HG02840 (cell line): ENCODE results near the gene NRDC.
"Not testable (repeated sequence)": the region's sequence is repeated elsewhere in the genome, so short reads cannot be mapped to it uniquely, and the experiment has no call there.

Experiments used
- ATAC-seq: cut with Tn5 transposase; IDR thresholded peaks from one replicate; pipeline ENCODE4 v1.9.1; 2021; ENCODE audit warnings: mild to moderate bottlenecking, moderate library complexity, moderate number of reproducible peaks; ENCODE audit not compliant: unreplicated experiment, low FRiP score

Gene NRDC

DNA sequence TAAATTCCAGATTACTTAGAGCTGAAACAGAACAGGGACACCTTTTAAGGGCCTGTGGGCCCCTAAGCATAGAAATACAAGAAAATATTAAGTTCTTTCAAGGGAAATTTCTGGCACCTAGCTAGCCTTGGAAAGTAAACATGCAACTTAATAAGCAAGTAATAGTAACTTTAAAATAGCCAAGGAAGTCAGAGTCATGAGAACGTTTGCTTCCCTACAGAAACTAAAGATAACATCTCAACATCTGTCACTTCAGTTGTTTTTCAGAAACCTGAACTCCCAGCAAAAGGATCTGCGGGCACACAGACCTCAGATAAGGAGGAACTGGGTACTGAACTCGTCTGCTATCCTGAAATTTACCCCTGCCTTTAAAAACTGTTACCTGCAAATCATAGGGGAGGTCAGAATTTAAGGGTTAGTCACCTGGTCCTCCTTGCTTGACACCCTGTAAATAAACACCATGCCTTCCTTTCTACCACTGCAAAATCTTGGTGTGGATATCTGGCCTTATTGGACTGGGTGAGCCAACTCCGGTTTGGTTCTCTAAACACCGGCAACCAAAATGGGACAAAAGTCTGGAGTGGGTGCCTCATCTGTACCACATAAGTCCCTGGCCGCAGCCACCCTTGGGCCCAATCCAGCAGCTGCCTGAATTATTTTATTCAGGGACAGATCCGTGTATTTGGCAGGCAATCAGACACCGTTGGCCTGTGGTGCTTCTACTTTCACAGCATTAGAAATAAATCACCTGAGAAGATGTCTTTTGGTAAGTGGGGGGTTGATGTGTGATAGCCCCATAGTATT lies 27.9 kb downstream of the NRDC start:
- no peak for ATAC-seq

DNA sequence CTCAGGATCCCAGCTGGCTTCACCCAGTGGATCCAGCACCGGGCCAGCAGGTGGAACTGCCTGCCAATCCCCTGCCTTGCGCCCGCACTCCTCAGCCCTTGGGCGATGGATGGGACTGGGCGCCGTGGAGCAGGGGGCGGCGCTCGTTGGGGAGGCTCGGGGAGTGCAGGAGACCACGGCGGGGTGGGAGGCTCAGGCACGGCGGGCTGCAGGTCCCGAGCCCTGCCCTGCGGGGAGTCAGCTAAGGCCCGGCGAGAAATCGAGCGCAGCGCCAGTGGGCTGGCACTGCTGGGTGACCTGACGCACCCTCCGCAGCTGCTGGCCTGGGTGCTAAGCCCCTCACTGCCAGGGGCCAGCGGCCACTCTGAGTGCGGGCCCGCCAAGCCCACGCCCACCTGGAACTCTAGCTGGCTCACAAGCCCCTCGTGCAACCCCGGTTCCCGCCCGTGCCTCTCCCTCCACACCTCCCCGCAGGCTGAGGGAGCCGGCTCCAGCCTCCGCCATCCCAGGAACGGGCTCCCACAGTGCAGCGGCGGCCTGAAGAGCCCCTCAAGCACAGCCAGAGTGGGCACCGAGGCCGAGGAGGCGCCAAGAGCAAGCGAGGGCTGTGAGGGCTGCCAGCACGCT lies 31.1 kb downstream of the NRDC start:
- ATAC-seq: no peak

GRCh38 chr1:51843948-51844347 lies 34.6 kb downstream of the NRDC start:
- no peak for ATAC-seq

- ATAC-seq: no peak
Measured at GRCh38 chr1:51842261-51842660, 36.3 kb downstream of the NRDC start.

GRCh38 chr1:51840743-51841461 lies 37.6 kb downstream of the NRDC start:
- ATAC-seq: no peak

DNA sequence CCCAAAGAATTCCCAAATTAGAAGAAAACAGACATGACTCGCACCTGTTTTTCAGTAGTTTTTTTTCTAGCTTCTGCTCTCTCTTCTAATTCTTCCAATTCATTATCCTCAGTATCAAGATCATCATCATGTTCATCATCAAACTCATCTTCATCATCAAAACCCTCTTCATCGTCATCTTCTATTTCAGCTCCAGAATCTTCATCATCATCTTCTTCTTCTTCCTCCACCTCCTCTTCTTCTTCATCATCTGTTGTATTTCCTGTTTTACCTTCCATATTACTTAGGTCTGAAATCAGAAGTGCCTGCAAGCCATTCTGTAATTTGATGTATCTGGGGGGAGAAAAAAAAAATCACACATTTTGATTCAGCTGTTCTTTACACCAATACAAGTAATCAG lies 38.3 kb downstream of the NRDC start:
- no peak for ATAC-seq

DNA sequence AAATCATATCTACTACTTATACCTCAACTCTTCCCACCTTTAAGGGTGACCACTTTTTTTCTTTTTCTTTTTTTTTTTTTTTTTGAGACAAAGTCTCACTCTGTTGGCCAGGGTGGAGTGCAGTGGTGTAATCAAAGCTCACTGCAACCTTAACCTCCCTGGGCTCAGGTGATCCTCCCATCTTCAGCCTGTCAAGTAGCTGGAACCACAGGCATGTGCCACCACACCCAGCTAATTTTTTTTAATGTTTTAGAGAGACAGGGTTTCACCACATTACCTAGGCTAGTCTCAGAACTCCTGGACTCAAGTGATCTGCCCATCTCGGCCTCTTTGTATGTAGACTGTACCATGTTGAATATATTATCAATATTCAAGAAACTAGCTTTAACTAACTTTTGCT lies 39.4 kb downstream of the NRDC start:
- no peak for ATAC-seq

GRCh38 chr1:51837243-51837642 lies 41.3 kb downstream of the NRDC start:
- ATAC-seq: no peak

- ATAC-seq: no peak
Measured at GRCh38 chr1:51833700-51834099, 44.8 kb downstream of the NRDC start.

- ATAC-seq: no peak
Measured at GRCh38 chr1:51829058-51829457, 49.5 kb downstream of the NRDC start.

DNA sequence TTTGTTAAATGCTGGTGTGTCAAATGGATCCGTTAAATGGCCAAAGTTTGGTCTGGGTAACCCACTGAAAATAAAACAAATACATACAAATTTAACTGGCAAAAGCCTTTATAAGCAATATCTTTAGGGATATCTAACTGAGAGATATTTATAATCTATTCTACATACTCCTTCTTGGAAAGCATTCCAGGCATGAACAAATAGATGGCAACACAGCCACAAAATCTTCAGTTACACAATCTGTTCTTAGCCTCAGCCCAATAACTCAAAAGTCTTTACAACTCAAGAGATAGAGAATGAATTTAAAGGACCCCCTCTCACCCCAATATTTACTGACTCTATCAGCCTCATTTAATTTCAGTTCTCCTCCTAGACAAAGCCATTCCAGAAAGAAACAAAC lies 58.7 kb downstream of the NRDC start:
- ATAC-seq: no peak

DNA sequence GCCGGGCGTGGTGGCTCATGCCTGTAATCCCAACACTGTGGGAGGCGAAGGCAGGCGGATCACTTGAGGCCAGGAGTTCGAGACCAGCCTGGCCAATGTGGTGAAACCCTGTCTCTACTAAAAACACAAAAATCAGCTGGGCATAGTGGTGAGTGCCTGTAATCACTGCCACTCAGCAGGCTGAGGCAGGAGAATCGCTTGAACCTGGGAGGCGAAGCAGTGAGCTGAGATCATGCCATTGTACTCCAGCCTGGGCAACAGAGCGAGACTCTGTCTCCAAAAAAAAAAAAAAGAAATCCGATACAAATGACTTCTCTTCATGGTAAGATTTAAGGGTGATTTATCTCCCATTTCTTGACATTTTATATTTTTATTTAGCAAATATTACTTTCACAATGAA lies 59.5 kb downstream of the NRDC start:
- not testable (repeated sequence) for ATAC-seq

GRCh38 chr1:51818487-51818886 lies 60.0 kb downstream of the NRDC start:
- ATAC-seq: no peak

GRCh38 chr1:51814513-51814912 lies 64.0 kb downstream of the NRDC start:
- ATAC-seq: no peak

DNA sequence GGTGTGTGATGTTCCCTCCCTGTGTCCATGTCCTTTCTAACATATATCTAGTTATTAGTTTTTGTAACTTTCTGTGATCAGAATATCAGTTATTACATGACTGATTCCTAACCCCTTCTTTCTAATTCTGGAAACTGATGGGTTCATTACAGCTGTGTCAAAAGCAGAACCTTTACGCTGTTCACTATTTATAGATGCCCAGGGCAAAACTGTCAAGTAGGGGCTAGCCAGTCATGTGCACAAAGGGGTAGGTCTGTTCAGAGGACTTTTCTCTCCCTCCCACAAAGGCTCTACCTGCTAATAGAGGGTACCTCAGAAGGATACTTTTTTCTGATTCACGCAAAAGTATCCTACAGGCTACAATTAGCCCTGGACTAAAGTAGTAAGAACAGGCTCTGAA lies 79.2 kb downstream of the NRDC start:
- no peak for ATAC-seq

- no peak for ATAC-seq
Measured at GRCh38 chr1:51794868-51795267, 83.7 kb downstream of the NRDC start.

DNA sequence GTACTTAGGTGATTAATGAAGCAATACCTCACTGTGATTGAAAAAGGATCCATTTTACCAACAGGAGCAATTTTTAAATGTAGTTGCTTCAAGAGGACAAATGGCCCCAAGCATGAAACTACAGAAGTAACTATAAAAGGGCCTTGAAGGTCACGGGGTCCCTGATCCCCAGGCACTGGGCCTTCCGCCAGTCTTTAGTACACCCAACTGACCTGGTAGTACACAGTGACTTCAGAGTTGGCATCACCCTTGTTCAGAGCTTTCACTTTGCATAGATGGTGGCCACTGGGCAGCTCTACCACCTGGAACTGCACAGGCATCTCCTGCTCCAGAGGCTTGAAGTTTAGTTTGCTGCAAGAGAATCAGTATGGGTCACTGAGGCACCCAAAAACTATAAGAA lies 84.3 kb downstream of the NRDC start:
- ATAC-seq: no peak

DNA sequence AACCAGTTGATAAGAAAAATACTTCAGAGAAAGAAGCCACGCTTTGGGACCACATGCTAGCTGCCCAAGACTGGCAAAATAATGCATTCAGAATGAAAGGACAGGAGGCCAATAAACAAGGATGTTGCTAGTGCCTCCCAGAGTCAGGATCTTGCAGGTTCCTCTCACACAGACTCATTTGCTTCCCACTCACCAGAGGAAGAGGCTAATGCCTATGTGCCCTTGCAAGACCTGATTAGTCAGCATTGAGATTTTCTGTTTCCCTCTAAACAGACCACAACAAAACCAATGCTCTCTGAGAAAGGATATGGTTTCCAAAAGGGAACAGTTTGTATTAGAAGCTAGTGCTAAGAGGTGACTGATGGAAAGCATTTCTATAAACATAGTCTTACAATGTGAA lies 85.7 kb downstream of the NRDC start:
- no peak for ATAC-seq

DNA sequence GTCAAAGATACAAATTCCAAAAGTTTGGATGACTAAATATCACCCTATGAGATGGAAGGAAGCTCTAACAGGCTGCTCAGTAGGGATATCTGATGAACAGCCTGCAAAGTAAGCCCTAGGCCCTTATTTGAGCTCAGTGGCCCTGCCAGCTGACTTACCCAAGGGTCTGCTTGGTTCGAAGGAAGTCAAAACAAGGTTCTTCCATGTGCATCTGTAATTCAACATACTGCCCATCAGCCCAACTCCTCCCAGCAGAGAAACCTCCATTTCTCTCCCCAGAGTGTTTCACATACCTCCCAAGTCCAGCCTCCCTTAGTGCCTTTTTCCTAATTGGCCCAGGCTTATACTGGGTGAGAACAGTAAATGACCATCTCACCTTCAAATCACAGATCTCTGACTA lies 86.6 kb downstream of the NRDC start:
- no peak for ATAC-seq

GRCh38 chr1:51790385-51790784 lies 88.1 kb downstream of the NRDC start:
- no peak for ATAC-seq

- no peak for ATAC-seq
Measured at GRCh38 chr1:51789342-51789741, 89.2 kb downstream of the NRDC start.

DNA sequence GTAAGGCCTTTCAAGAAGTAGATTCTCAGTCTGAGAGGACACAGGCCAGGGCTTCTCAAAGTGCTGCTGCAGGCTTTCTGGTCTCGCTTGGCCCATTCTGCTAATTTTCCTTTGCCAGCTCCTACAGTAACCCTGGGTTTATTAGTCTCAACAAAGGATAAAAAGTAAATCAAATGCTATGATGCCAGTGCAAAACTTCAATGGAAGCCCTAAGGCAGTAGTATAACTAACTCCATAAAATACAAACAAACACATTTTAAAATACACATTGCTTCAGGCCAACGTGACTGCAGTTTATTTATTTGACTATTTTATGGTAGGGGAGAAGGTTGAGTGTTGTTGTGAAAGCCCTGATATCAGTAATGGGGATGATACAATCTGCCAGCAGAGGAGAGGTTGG lies 89.6 kb downstream of the NRDC start:
- no peak for ATAC-seq
